H1 (cell line): ENCODE measurements around the gene CEP57L1. TPM values are rescaled to one million over a fixed set of nuclear protein-coding genes. Genes with fewer than 3 reads are reported as not detected.

Experiments
- CTCF ChIA-PET: fragments of 300-600 bp; sonication (Branson Sonifier 250); formaldehyde crosslinking; loops from one replicate; lab custom pipeline; 2021; ENCODE audit not compliant: partially characterized antibody; lab: Charles Lee
- POLR2A ChIA-PET: fragments of 300-600 bp; sonication (Branson Sonifier 250); formaldehyde crosslinking; loops from one replicate; lab custom pipeline; 2021; ENCODE audit warnings: inconsistent platforms; ENCODE audit not compliant: partially characterized antibody; lab: Charles Lee
- DNase-seq, 2 experiments: peaks; one replicate each; pipeline versions ENCODE4 v3.0.0 to v3.0.0-alpha.2; 2010 to 2022; ENCODE audit warnings: low spot score in 2 of 2, low read depth in 1 of 2, mixed read lengths in 1 of 2
- FAIRE-seq: peaks from 2 replicates; lab custom pipeline; 2011; peaks lifted over from hg19 to GRCh38; lab: Jason Lieb, UNC
- H2AFZ ChIP-seq: 2 replicates; pipeline ENCODE4 v1.8.1; 2012; ENCODE audit warnings: low read length, inconsistent platforms
- H2AK5ac ChIP-seq: 2 replicates; pipeline ENCODE4 v1.6.1; 2013; ENCODE audit warnings: low read depth, low read length
- H2BK120ac ChIP-seq: replicated peaks from 2 replicates; pipeline ENCODE3; 2013; ENCODE audit warnings: low read depth, low read length, inconsistent platforms
- H2BK12ac ChIP-seq: 2 replicates; pipeline ENCODE4 v1.6.1; 2013; ENCODE audit warnings: low read depth, low read length
- H2BK15ac ChIP-seq: 2 replicates; pipeline ENCODE4 v1.6.1; 2013; ENCODE audit warnings: low read length
- H2BK20ac ChIP-seq: 2 replicates; pipeline ENCODE4 v1.6.1; 2013; ENCODE audit warnings: low read length
- H2BK5ac ChIP-seq: 2 replicates; pipeline ENCODE4 v1.6.1; 2013; ENCODE audit warnings: low read depth, low read length
- H3K14ac ChIP-seq: 2 replicates; pipeline ENCODE4 v1.6.1; 2013; ENCODE audit warnings: inconsistent platforms; ENCODE audit not compliant: insufficient read length
- H3K18ac ChIP-seq: 2 replicates; pipeline ENCODE4 v1.6.1; 2013; ENCODE audit warnings: low read length; ENCODE audit errors: extremely low read depth
- H3K23ac ChIP-seq: 2 replicates; pipeline ENCODE4 v1.6.1; 2013; ENCODE audit warnings: inconsistent platforms; ENCODE audit not compliant: insufficient read length
- H3K23me2 ChIP-seq: 2 replicates; pipeline ENCODE4 v1.6.1; 2013; ENCODE audit warnings: low read depth, low read length
- H3K27ac ChIP-seq: 2 replicates; pipeline ENCODE4 v1.6.1; 2011; ENCODE audit warnings: low read depth, low read length, inconsistent platforms
- H3K27me3 ChIP-seq, 4 experiments: replicated peaks in 1 of 4; 1 replicate in 1 of 4; 2 replicates in 3 of 4; pipeline versions ENCODE4 v1.6.1 to v1.8.1; 2011 to 2013; ENCODE audit warnings: low read length in 3 of 4, mild to moderate bottlenecking in 3 of 4, inconsistent platforms in 2 of 4, mixed read lengths in 2 of 4, moderate library complexity in 1 of 4; ENCODE audit not compliant: control insufficient read depth in 3 of 4, insufficient read depth in 3 of 4; ENCODE audit errors: extremely low read depth in 1 of 4
- H3K36me3 ChIP-seq, 4 experiments: 2 replicates each; pipeline versions ENCODE4 v1.6.1 to v1.8.1; 2011 to 2013; ENCODE audit warnings: mild to moderate bottlenecking in 4 of 4, low read length in 3 of 4, moderate library complexity in 2 of 4, control low read depth in 1 of 4, inconsistent platforms in 1 of 4; ENCODE audit not compliant: insufficient read depth in 4 of 4, control insufficient read depth in 2 of 4
- H3K4ac ChIP-seq: replicated peaks from 2 replicates; pipeline ENCODE3; 2013; ENCODE audit warnings: low read length, low read depth, mixed read lengths, inconsistent platforms; ENCODE audit not compliant: insufficient read length
- H3K4me1 ChIP-seq, 4 experiments: replicated peaks in 1 of 4; 1 replicate in 1 of 4; 2 replicates in 3 of 4; pipeline versions ENCODE4 v1.6.1 to v1.8.1; 2011 to 2013; ENCODE audit warnings: low read length in 3 of 4, inconsistent platforms in 2 of 4, mixed read lengths in 1 of 4; ENCODE audit not compliant: insufficient read depth in 4 of 4, control insufficient read depth in 3 of 4
- H3K4me2 ChIP-seq, 2 experiments: 2 replicates each; pipeline versions ENCODE4 v1.6.1 to v1.8.1; 2011 to 2013; ENCODE audit warnings: low read depth in 2 of 2, low read length in 2 of 2, control low read depth in 1 of 2, inconsistent platforms in 1 of 2, mild to moderate bottlenecking in 1 of 2; ENCODE audit not compliant: insufficient read depth in 1 of 2
- H3K4me3 ChIP-seq, 4 experiments: fragments of 200-600, 300-600 bp in 1 of 4; sonication (generic), shearing (Covaris generic), sonication (Bioruptor Twin) in 1 of 4; 2 replicates each; pipeline versions ENCODE4 v1.5.1 to v1.8.1; 2011 to 2016; ENCODE audit warnings: low read length in 4 of 4, low read depth in 3 of 4, control low read depth in 2 of 4, inconsistent platforms in 2 of 4, mild to moderate bottlenecking in 2 of 4, mixed read lengths in 1 of 4, moderate library complexity in 1 of 4; ENCODE audit not compliant: insufficient read depth in 2 of 4; ENCODE audit errors: extremely low read depth in 1 of 4
- H3K56ac ChIP-seq: replicated peaks from 2 replicates; pipeline ENCODE3; 2013; ENCODE audit warnings: low read depth, mild to moderate bottlenecking, mixed read lengths, low read length, inconsistent platforms; ENCODE audit not compliant: insufficient read length
- H3K79me1 ChIP-seq: 2 replicates; pipeline ENCODE4 v1.6.1; 2013; ENCODE audit warnings: low read depth, low read length, control low read depth
- H3K79me2 ChIP-seq, 2 experiments: 2 replicates each; pipeline versions ENCODE4 v1.6.1 to v1.8.1; 2012 to 2013; ENCODE audit warnings: low read length in 2 of 2, mild to moderate bottlenecking in 2 of 2, inconsistent platforms in 1 of 2; ENCODE audit not compliant: insufficient read depth in 2 of 2, control insufficient read depth in 1 of 2
- H3K9ac ChIP-seq, 4 experiments: replicated peaks in 1 of 4; 1 replicate in 1 of 4; 2 replicates in 3 of 4; pipeline versions ENCODE4 v1.6.1 to v1.8.1; 2011 to 2013; ENCODE audit warnings: low read depth in 3 of 4, low read length in 3 of 4, control low read depth in 2 of 4, mild to moderate bottlenecking in 2 of 4, moderate library complexity in 2 of 4, inconsistent platforms in 1 of 4; ENCODE audit errors: extremely low read depth in 1 of 4
- H3K9me3 ChIP-seq, 2 experiments: 2 replicates each; pipeline versions ENCODE4 v1.6.1 to v1.8.1; 2012 to 2013; ENCODE audit warnings: mild to moderate bottlenecking in 2 of 2, moderate library complexity in 2 of 2, control low read depth in 1 of 2, inconsistent platforms in 1 of 2, low read depth in 1 of 2, low read length in 1 of 2, mixed read lengths in 1 of 2; ENCODE audit not compliant: insufficient read depth in 2 of 2
- H4K20me1 ChIP-seq, 2 experiments: replicated peaks in 1 of 2; 2 replicates each; pipeline versions ENCODE3 to v1.8.1; 2011 to 2013; ENCODE audit warnings: inconsistent platforms in 2 of 2, low read length in 2 of 2, mild to moderate bottlenecking in 1 of 2; ENCODE audit not compliant: insufficient read depth in 2 of 2, control insufficient read depth in 1 of 2
- H4K5ac ChIP-seq: 2 replicates; pipeline ENCODE4 v1.6.1; 2013; ENCODE audit warnings: low read length, low read depth, mixed read lengths, inconsistent platforms; ENCODE audit not compliant: insufficient read length
- H4K8ac ChIP-seq: 2 replicates; pipeline ENCODE4 v1.8.0; 2013; ENCODE audit warnings: mild to moderate bottlenecking, moderate library complexity, low read length, inconsistent platforms; ENCODE audit not compliant: insufficient read depth; ENCODE audit errors: extremely low read depth
- H4K91ac ChIP-seq: replicated peaks from 2 replicates; pipeline ENCODE3; 2013; ENCODE audit warnings: low read length, mixed read lengths, inconsistent platforms; ENCODE audit not compliant: insufficient read length
- ATF3 ChIP-seq: IDR thresholded peaks from 2 replicates; pipeline ENCODE4 v1.6.1; 2011; ENCODE audit warnings: low read depth, mild to moderate bottlenecking, low read length; ENCODE audit not compliant: insufficient read depth
- BCL11A ChIP-seq, 2 experiments: IDR thresholded peaks; one replicate each; pipeline ENCODE4 v1.6.1; 2011; ENCODE audit warnings: low read depth in 2 of 2, low read length in 2 of 2, mild to moderate bottlenecking in 2 of 2
- CBX5 ChIP-seq: fragments of 300-800, 300-1000 bp; sonication (generic); IDR thresholded peaks from 2 replicates; pipeline ENCODE4 v1.7.1; 2016; ENCODE audit warnings: antibody characterized with exemption, low read length, low read depth
- GABPA ChIP-seq: IDR thresholded peaks from 2 replicates; pipeline ENCODE4 v1.6.1; 2011; ENCODE audit warnings: mild to moderate bottlenecking, low read length, moderate library complexity, borderline replicate concordance; ENCODE audit not compliant: insufficient read depth
- HDAC6 ChIP-seq: IDR thresholded peaks from one replicate; pipeline ENCODE4 v1.7.1; 2012; ENCODE audit warnings: low read depth, mild to moderate bottlenecking, inconsistent platforms, low read length, moderate library complexity
- KDM1A ChIP-seq: fragments of 200-600, 300-600 bp; sonication (generic); IDR thresholded peaks from 2 replicates; pipeline ENCODE4 v1.7.1; 2016; ENCODE audit warnings: mild to moderate bottlenecking, low read length, borderline replicate concordance
- KDM5A ChIP-seq: fragments of 200-600 bp; IDR thresholded peaks from 2 replicates; pipeline ENCODE4 v1.7.1; 2012; ENCODE audit warnings: mild to moderate bottlenecking, low read length, inconsistent platforms, mixed read lengths
- POLR2AphosphoS5 ChIP-seq: IDR thresholded peaks from 2 replicates; pipeline ENCODE4 v1.6.1; 2011; ENCODE audit warnings: low read depth, low read length
- RAD21 ChIP-seq, 2 experiments: IDR thresholded peaks in 1 of 2; conservative IDR thresholded peaks in 1 of 2; 2 replicates each; pipeline ENCODE4 v1.6.1; 2011; ENCODE audit warnings: low read depth in 2 of 2, low read length in 2 of 2, improper control_type of control experiment in 1 of 2, inconsistent platforms in 1 of 2, mild to moderate bottlenecking in 1 of 2, moderate library complexity in 1 of 2
- RXRA ChIP-seq: IDR thresholded peaks from 2 replicates; pipeline ENCODE4 v1.6.1; 2011; ENCODE audit warnings: low read depth, mild to moderate bottlenecking, low read length, moderate library complexity; ENCODE audit not compliant: insufficient read depth
- SP4 ChIP-seq: IDR thresholded peaks from 2 replicates; pipeline ENCODE4 v1.6.1; 2012; ENCODE audit warnings: low read length, inconsistent platforms
- SUZ12 ChIP-seq: fragments of 200-600 bp; sonication (generic); IDR thresholded peaks from 2 replicates; pipeline ENCODE4 v1.6.1; 2012; ENCODE audit warnings: mild to moderate bottlenecking, inconsistent platforms, low read length, moderate library complexity, mixed read lengths
- TAF7 ChIP-seq: optimal IDR thresholded peaks from 2 replicates; pipeline ENCODE3; 2011; ENCODE audit warnings: low read depth, mild to moderate bottlenecking, inconsistent platforms, low read length, moderate library complexity, borderline replicate concordance
- YY1 ChIP-seq: IDR thresholded peaks from 2 replicates; pipeline ENCODE4 v1.6.1; 2011; ENCODE audit warnings: low read depth, mild to moderate bottlenecking, low read length
- WGBS, 2 experiments: shearing (Covaris generic) in 1 of 2; methylation state at CpG; one replicate each; pipeline versions ENCODE4 v1.1.6 to v1.1.7; 2013 to 2015; ENCODE audit warnings: low lambda C conversion rate in 2 of 2, mixed read lengths in 2 of 2, inconsistent platforms in 1 of 2, low coverage in 1 of 2, missing lambda C conversion rate in 1 of 2; ENCODE audit not compliant: insufficient replicate concordance in 2 of 2, insufficient coverage in 1 of 2, insufficient read length in 1 of 2; ENCODE audit errors: extremely low coverage in 1 of 2, missing lambda C conversion rate in 1 of 2; 5-methylcytosine and 5-hydroxymethylcytosine counted together
- polyA plus RNA-seq, 7 experiments: library from polyadenylated mRNA; depleted of rRNA in 3 of 7; stranded (reverse) in 5 of 7; unstranded in 2 of 7; fragments of >200 nt in 5 of 7; fragments of 200-250 nt in 2 of 7; gene quantifications; 1 replicate in 5 of 7; 2 replicates in 1 of 7; 4 replicates in 1 of 7; pipeline versions ENCODE4 v1.2.1 to v1.2.3, GENCODE V29; 2011 to 2013; ENCODE audit warnings: missing spikeins in 2 of 7, mixed read lengths in 2 of 7
- total RNA-seq: library from RNA; stranded (reverse); fragmentation: NEBNext Ultra II Directional; extraction: Animal tissue kit (Norgen Biotek cat#: 25700); gene quantifications from 2 replicates; pipeline ENCODE4 v1.2.1, GENCODE V29; 2021

Gene CEP57L1
- total and polyA plus RNA-seq, 2 of the 8 experiments (the other 6 are each of a cell fraction or from before 2014, with no cell fraction given) = 3.6 to 11.5 TPM

GRCh38 chr6:109186012-109186411 is 90.7 kb downstream of the CEP57L1 start:
- Histone ChIP-seq H2AFZ (no peak overlapping the region), H4K91ac (no peak overlapping the region), H3K23me2 (no peaks in the 10 kb centered on the region), H2BK12ac (no peak overlapping the region), H3K4ac (no peak overlapping the region), H3K79me1 (no peaks in the 10 kb centered on the region), H3K9me3 (peaks cover 3 to 5% of the 10 kb centered on the region in 2 experiments; a peak in 2 of 4 replicates), H3K4me3 (no peak overlapping the region), H4K8ac (no peak overlapping the region), H4K5ac (no peak overlapping the region), H3K79me2 (no peaks in the 10 kb centered on the region), H2BK15ac (no peak overlapping the region), H3K27me3 (no peaks in the 10 kb centered on the region), H2AK5ac (no peak overlapping the region), H3K4me1 (peaks cover 0 to 7% (median 2%) of the 10 kb centered on the region in 4 experiments; a peak in 2 of 7 replicates), H3K36me3 (no peaks in the 10 kb centered on the region), H2BK20ac (no peak overlapping the region), H3K27ac (no peak overlapping the region), H2BK5ac (no peak overlapping the region), H2BK120ac (no peak overlapping the region), H3K9ac (no peak overlapping the region), H4K20me1 (no peaks in the 10 kb centered on the region), H3K18ac (no peak overlapping the region), H3K23ac (no peak overlapping the region), H3K14ac (no peak overlapping the region), H3K56ac (no peak overlapping the region), H3K4me2 (no peak overlapping the region)
- FAIRE-seq (no peak), DNase-seq (no peak)
- ChIA-PET CTCF (interaction anchor here (0.8 to 3.8 kb wide), 6 partner anchors 17 to 211 kb away, joined by 3 to 60 read pairs (median 5); partner anchors contain the start of gene CD164), POLR2A (no interaction called here)
- WGBS, 2 experiments = 80% methylated on average over 3 of the region's 3 CpGs; no CpG with 5 or more reads in 1 of the 2 experiments
- TF ChIP-seq HDAC6 (no peak), POLR2AphosphoS5 (no peak), SP4 (no peak), GABPA (no peak), BCL11A (IDR thresholded peaks at IDR 0.05; ENCODE audit: low read depth in 2 of 2, low read length in 2 of 2) (no peak), TAF7 (no peak), RXRA (no peak), KDM5A (no peak), CBX5 (no peak), RAD21 (IDR thresholded peaks at IDR 0.05 in 1 of 2, conservative IDR thresholded peaks at IDR 0.05 in 1 of 2; ENCODE audit: low read depth in 2 of 2, low read length in 2 of 2) (no peak), ATF3 (no peak), KDM1A (no peak), YY1 (no peak), SUZ12 (no peak)
